Measurements from ENCODE around the gene MRPL46.

Gene MRPL46

GRCh38 chr15:88467073-88467934 is at the start of gene MRPL46, which contains the start of gene MRPS11:
Gene MRPL46, minus strand, starts transcription at chr15:88467388. Its CDS starts 11 bp downstream, at chr15:88467377.
Gene MRPS11, plus strand, starts transcription at chr15:88467708. Its CDS starts 10 bp downstream, at chr15:88467718.
- peak; percentile 96 for DNase-seq

DNA sequence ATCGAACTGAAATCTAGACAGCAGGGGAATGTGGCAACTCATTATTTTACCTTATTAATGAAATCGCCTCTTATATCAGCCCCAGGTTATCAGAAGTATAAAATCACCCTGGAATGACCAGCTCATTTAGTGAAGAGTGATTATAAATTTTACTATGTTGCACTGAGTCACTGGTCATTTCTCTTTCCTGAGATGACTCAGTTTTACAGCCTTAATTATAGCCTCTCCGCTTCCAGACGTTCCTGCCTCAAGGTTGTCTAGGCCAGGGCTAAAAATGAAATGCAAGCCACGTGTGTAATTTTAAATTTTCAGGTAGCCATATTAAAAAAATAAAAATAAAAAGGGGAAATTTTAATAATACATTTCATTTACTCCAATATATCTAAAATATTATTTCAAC is 46.0 kb upstream of the MRPL46 start:
- DNase-seq: no peak

DNA sequence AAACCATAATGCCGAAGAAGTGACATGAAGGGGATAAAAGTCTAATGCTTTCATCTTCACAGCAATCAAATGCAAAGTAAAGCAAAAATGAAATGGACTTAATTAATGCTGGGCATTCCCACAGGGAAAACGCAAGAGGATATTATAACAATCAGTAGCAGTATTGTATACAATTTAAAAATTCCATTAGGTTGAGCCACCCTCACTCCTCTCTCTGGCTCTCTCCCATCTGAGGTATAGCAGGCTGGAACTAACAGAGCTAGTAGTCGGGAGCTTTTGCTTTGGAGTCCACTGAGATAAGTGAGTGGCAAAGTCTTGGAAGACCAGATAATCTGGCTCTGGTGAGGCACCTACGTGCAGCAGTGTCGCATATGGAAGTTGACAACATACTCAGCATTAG is 45.4 kb upstream of the MRPL46 start:
- DNase-seq: no peak

DNA sequence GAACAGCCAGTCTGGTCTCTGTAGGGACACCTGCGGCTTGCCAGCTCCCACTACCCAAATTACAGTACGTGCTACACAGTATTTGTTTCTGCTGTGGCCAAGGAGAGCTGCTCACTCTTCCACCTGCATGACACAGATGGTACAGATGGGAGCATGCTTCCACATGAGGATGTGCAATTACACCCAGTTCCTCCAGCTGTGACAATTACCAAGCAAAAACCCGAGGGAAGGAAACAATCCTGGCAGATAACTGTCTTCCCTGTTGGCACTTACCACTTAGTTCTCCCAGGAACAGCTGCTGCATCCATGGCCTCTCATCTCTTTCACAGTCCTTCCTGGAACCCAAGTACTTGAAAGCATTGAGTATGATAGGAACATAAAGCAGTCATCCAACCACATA is 44.9 kb upstream of the MRPL46 start:
- no peak for DNase-seq

DNA sequence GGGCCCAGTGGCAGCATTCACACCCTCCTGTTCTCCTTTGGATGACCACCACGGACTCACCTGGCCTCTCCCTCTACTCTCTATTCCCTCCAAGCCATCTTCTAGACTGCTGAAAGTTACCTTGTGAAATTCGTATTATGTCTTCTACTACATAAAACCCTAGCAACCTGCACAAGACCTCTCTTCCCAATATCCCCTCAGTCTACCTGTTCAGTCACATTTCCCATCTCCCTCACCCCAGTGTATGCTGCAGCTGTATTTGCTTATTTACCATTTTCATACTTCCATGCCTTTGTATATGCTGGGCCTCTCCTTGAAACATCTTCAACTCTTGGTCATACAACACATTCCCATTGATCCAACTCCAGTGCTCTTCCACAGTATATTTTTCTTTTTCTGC is 44.0 kb upstream of the MRPL46 start:
- DNase-seq: no peak

GRCh38 chr15:88509964-88510363 is 42.8 kb upstream of the MRPL46 start:
- DNase-seq: no peak

DNA sequence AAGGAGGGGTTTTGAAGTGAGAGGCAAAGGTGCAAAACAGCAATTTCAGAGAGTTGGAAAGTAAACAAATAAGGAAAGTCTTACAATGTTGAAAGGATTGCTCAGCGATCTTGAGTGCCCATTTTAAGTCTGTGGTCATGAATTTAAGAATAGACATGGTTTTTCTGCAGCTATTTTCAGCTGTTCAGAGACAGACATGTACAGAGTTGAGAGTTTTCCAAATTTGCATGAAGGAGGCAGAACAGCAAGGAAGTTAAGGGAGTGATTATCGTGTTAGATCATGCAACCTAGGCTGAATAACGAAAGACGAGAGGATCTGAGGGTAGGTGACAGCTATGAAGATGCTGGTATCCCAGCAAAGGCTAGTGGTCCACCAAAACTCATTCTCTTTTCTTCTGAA is 42.1 kb upstream of the MRPL46 start:
- no peak for DNase-seq

GRCh38 chr15:88506628-88507027 is 39.4 kb upstream of the MRPL46 start:
- DNase-seq: no peak

- no peak for DNase-seq
Observed at GRCh38 chr15:88505721-88506120, 38.5 kb upstream of the MRPL46 start.

GRCh38 chr15:88504445-88504844 is 37.3 kb upstream of the MRPL46 start:
- no peak for DNase-seq

DNA sequence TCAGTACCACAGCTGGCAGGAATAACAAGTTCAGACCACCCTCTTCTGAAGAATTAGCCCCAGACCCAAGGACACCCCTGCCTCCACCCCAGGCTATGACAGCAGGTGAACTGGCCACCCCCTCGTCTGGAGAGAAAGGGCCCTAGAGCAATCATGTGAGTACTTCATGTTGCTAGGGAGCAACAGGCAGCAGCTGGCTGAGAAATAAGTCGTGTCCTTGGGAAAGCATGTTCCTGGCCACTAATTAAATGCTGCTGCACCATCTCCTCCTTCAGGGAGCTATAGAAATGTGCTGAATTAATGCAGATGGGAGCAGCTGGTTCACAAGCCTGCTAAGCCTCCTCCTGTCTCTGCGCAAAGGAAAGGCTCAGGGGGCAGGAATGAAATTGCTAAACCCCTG is 31.8 kb upstream of the MRPL46 start:
- DNase-seq: no peak

GRCh38 chr15:88497109-88497765 is 30.0 kb upstream of the MRPL46 start:
- DNase-seq: no peak

DNA sequence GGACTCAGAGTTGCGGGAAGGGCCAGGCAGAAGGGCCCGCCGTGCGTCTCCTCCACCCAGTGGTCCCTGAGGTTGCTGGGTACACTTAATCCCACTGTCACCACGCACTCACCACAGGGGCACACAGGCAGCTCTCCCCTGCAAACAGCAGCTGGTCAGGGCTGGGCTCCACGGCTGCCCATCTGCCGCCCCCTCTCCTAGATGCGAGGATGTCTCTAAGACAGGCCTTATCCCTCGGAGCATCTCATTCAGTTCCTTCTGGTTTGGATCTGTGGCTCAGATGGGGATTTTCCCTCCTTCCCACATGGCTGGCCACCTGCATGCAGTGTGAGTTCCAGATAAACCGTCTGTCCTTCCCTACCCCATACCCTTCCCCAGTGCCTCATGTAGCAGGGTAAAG is 26.7 kb upstream of the MRPL46 start:
- DNase-seq: no peak

DNA sequence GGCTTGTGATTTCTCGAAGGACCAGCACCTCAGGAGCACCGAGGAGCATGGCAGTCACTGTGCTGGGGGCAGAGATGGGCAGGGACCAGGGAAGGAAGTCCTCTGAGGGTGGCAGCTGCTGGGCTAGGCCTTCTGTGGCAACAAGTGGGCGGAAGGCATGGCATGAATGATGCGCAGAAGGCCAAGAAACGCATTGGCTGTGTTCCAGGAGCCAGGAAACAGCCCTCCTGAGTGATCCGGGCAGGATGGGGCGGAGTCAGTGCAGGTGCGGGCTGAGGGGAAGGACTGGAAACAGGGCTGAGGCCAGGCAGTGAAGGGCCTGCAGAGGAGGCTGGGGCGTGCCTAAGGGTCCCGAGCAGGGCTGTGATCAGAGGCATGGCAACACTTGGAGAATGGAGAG is 24.0 kb upstream of the MRPL46 start:
- DNase-seq: no peak

- DNase-seq: no peak
Observed at GRCh38 chr15:88490036-88490435, 22.8 kb upstream of the MRPL46 start.

- DNase-seq: no peak
Observed at GRCh38 chr15:88489321-88489720, 22.1 kb upstream of the MRPL46 start.

DNA sequence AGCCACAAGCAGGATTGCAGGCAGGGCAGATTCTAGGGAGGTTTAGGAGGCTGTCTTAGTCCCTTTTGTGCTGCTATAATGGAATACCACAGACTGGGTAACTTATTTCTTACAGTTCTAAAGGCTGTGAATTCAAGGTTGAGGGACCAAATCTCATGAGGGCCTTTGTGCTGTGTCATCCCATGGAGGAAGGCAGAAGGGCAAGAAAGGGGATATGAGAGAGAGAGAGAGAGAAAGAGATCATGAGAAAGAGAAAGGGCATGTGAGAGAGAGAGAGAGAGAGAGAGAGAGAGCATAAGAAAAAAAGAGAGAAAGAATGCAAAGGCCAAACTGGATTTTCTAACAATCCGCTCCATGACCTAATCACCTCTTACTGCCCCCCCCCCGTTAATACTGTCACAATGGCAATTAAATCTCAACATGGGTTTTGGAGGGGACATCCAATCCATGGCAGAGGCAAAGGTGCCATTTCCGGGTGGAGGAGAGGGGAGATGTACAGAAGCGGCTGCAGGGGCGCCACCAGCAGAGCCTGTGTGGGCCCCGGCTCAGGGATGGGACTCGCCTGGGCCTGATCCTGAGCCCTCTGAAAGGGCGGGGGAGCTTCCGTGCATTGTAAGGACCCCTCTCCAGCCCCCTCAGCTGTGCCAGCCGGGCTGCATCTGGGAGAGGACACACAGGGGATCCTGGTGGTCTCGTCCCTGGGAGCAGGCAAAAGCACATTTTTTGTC is 20.8 kb upstream of the MRPL46 start:
- DNase-seq: no peak

- no peak for DNase-seq
Observed at GRCh38 chr15:88487178-88487795, 20.1 kb upstream of the MRPL46 start.

GRCh38 chr15:88484682-88485331 is 17.6 kb upstream of the MRPL46 start:
- DNase-seq: no peak

DNA sequence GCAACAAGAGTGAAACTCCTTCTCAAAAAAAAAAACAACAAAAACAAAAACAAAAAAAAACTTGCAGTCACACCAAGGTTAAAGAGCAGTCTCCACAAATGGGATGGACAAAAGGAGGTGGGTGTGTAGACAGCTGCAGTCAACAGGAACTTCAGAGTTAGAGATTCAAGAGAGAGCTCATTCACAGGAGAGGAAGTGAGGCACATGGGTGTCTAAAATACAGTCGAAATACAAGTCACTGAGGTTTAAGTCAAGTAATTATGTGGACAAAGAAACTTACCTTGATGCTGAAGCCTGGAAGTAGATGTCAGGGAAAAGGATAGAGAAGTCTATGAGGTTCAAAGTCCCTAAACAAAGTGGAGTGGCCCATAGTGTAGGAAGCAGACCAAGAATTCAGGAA is 15.1 kb upstream of the MRPL46 start:
- no peak for DNase-seq

DNA sequence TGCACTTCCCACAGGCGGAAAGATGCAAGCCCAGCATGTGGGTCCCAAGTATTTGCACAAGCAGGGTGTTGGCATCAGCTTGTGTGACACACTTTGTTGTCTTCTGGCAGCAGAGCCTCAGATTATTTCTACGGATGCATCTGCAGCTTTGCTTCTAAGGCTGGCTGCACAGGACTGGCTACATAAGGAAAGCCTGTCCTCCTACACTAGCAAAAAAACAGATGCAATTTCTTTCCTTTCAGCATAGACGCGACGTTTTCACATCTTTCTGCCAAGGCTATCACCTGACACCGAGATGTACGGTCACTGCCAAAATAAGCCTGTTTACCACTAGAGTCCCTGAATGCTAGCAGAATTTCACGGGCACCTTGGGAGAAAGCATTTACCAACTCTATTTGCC is 13.8 kb upstream of the MRPL46 start:
- DNase-seq: no peak

DNA sequence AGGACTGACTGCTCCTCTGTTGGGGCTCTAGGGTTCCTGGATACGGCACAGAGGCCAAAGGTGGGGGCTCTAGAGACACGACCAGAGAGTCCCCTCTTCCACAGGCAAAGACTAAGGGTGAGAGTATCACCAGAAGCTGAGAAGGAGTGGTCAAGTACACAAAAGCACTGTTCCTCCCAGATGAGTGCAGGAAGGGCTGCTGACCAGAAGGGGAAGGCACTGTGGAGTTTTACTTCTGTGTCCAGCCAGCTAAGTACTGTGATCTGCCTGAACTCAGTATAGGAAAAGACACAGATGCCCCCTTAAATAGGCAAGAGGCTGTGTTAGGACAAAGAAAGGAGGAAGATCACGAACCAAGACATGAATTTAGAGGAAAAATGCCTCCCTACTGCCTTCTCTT is 12.0 kb upstream of the MRPL46 start:
- no peak for DNase-seq

- no peak for DNase-seq
Observed at GRCh38 chr15:88477904-88478303, 10.7 kb upstream of the MRPL46 start.

All from hematopoietic multipotent progenitor cell treated with erythropoietin and hydrocortisone succinate and interleukin-3 and kit ligand, for 6 days (in vitro differentiated cells).